Measurements from ENCODE around the gene MAP4K4.

MAP4K4 gene

DNA sequence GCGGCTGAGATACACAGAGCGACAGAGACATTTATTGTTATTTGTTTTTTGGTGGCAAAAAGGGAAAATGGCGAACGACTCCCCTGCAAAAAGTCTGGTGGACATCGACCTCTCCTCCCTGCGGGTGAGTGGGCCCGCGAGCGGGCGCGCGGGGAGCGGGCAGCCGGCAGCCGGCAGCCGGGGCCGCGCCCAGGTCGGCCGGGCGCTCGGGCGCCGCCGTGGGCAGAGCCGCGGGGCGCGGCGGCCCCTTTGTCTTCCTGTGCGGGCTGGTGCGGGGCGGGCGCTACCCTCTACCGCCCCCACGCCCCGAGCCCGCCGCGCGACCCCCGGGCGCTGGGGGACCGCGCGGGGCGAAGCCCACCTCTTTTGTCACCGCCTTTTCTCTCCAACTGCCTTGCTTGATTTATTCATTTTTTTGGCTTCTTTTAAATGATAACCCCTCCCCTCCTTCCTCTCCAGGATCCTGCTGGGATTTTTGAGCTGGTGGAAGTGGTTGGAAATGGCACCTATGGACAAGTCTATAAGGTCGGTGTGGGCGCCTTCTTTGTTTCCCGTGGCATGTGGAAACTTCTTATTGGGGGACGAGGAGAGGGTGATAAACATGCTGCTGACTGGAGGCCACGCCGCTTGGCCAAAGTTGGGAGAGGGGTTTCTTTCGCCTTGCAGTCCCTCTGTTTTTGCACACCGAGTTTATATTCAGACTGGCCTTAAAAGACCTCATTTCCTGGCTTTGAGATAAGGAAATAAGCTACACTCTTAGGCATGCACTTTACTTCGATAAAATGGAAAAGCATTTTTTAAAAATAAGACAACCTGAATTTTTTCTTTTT lies 722 bp downstream of the MAP4K4 start:
- H3K9me3 ChIP-seq (ENCODE audit: insufficient read depth, low read depth, low read length): no peaks in the 10 kb centered on the region
- H3K4me1 ChIP-seq (ENCODE audit: insufficient read depth, low read length, poor library complexity, severe bottlenecking): peaks cover 43% of the 10 kb centered on the region
- H3K36me3 ChIP-seq (ENCODE audit: insufficient read depth, low read length): no peaks in the 10 kb centered on the region
- no peak for TF ChIP-seq EZH2phosphoT487 (IDR thresholded peaks at IDR 0.05; ENCODE audit: borderline replicate concordance)
- TF ChIP-seq, protein P1, sequence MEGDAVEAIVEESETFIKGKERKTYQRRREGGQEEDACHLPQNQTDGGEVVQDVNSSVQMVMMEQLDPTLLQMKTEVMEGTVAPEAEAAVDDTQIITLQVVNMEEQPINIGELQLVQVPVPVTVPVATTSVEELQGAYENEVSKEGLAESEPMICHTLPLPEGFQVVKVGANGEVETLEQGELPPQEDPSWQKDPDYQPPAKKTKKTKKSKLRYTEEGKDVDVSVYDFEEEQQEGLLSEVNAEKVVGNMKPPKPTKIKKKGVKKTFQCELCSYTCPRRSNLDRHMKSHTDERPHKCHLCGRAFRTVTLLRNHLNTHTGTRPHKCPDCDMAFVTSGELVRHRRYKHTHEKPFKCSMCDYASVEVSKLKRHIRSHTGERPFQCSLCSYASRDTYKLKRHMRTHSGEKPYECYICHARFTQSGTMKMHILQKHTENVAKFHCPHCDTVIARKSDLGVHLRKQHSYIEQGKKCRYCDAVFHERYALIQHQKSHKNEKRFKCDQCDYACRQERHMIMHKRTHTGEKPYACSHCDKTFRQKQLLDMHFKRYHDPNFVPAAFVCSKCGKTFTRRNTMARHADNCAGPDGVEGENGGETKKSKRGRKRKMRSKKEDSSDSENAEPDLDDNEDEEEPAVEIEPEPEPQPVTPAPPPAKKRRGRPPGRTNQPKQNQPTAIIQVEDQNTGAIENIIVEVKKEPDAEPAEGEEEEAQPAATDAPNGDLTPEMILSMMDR (conservative IDR thresholded peaks at IDR 0.05; ENCODE audit: low read length): no peak
- peaks cover 41% of the 10 kb centered on the region for H4K20me1 ChIP-seq (ENCODE audit: insufficient read depth, low read length, poor library complexity, severe bottlenecking)
- peak overlapping the region; percentile 97 for H3K4me3 ChIP-seq (ENCODE audit: low read length, poor library complexity, severe bottlenecking)
- H3K4me2 ChIP-seq (ENCODE audit: low read depth, low read length, poor library complexity, severe bottlenecking): peak overlapping the region; percentile 98
- H3K9me2 ChIP-seq (replicated peaks; ENCODE audit: low read depth, low read length): no peaks in the 10 kb centered on the region
- H3F3A ChIP-seq (ENCODE audit: low read depth): no peaks in the 10 kb centered on the region
- H3K79me2 ChIP-seq (ENCODE audit: insufficient read depth, low read length): peaks cover 54% of the 10 kb centered on the region
- H2AFZ ChIP-seq (ENCODE audit: low read length): no peak overlapping the region
- no peaks in the 10 kb centered on the region for H3K27me3 ChIP-seq (ENCODE audit: insufficient read depth, low read length, poor library complexity, severe bottlenecking)
- H3K9ac ChIP-seq (ENCODE audit: low read depth, low read length, poor library complexity, severe bottlenecking): peak overlapping the region; percentile 97

DNA sequence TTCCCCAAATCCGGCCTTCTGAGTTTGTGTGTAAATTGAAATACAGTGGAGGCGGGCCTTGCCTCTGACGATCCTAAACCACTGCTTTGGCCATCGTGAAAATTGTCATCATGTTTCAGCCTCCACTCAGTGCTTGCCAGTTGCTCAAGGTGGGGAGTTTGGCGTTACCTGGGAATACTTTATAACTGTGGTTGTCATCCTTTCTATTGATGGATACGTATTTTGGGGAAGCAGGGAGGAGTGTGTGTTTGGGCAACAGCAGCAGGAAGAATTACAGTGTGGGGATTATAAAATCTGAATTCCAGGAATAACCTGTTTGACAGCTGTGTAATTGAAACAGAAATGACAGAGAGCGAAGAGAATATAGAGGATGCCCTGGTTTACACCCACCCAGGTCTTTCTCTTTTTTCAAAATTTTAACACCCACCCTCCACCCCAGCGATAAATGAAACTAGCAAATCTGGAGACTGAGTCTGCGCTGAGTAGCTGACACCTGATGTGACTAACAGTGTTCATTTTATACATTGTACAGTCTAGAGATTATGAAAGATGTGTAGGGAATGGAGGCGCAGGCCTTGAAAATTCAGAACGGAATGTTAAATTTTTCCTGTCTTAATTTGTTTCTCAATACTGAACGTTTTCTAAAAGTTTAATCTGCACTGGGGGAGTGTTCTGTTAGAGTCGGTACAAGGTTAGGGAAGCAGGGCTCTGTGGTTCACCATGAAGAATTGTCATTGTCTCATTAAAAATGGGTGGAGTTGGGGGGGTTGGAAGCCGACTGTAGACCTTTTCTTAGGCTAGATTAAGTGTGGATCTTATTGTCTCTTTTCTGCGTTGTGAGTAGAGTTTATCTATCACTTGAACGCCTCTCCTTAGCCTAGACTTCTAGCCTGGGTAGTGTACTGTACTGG lies 1.6 kb downstream of the MAP4K4 start:
- Histone ChIP-seq H3K79me2 (ENCODE audit: insufficient read depth, low read length) (peaks cover 62% of the 10 kb centered on the region), H3K9ac (ENCODE audit: low read depth, low read length, poor library complexity, severe bottlenecking) (peak overlapping the region; percentile 97), H3K4me1 (ENCODE audit: insufficient read depth, low read length, poor library complexity, severe bottlenecking) (peaks cover 49% of the 10 kb centered on the region), H3K9me3 (ENCODE audit: insufficient read depth, low read depth, low read length) (no peaks in the 10 kb centered on the region), H3K9me2 (replicated peaks; ENCODE audit: low read depth, low read length) (no peaks in the 10 kb centered on the region), H3K4me2 (ENCODE audit: low read depth, low read length, poor library complexity, severe bottlenecking) (peak overlapping the region; percentile 98), H3K27me3 (ENCODE audit: insufficient read depth, low read length, poor library complexity, severe bottlenecking) (no peaks in the 10 kb centered on the region), H3K36me3 (ENCODE audit: insufficient read depth, low read length) (no peaks in the 10 kb centered on the region), H4K20me1 (ENCODE audit: insufficient read depth, low read length, poor library complexity, severe bottlenecking) (peaks cover 46% of the 10 kb centered on the region), H3F3A (ENCODE audit: low read depth) (no peaks in the 10 kb centered on the region), H2AFZ (ENCODE audit: low read length) (no peak overlapping the region), H3K4me3 (ENCODE audit: low read length, poor library complexity, severe bottlenecking) (peak overlapping the region; percentile 97)
- TF ChIP-seq EZH2phosphoT487 (IDR thresholded peaks at IDR 0.05; ENCODE audit: borderline replicate concordance): no peak
- TF ChIP-seq, protein P1 (conservative IDR thresholded peaks at IDR 0.05; ENCODE audit: low read length): no peak

DNA sequence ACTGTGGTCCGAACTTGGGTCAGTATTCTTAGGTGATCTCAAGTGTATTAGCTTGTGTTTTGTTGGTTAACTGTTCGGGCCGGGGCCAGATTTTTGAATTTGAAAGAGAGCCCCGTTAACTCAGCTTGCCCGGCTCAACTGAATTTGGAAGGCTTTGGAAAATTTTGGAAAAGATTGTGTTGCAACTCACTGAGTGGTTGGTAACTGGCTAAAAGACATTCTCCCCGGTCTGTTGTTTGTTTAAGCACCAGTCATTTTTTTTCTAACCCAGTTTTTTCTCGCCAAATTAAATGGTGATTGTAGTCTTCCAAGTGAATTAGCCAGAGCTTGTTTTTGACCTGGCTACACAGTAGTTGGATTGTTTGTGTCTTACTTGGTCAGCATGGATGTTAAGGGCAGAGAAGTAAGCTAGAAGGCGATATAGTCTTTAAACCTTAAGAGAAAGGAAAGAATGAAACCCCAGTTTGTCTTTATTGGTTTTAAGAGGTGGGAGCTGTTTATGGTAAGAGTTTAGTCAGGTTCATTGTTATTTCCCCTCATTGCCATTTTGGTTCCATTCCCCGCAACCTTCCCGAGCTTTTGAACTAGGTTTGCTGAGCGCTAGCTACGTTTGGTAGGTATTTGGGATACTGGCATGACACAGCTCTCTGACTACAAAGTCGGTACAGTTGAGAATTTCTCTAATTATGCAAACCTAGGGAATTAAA lies 2.4 kb downstream of the MAP4K4 start:
- Histone ChIP-seq H3K27me3 (ENCODE audit: insufficient read depth, low read length, poor library complexity, severe bottlenecking) (no peaks in the 10 kb centered on the region), H3K4me2 (ENCODE audit: low read depth, low read length, poor library complexity, severe bottlenecking) (peak overlapping the region; percentile 98), H2AFZ (ENCODE audit: low read length) (no peak overlapping the region), H3K79me2 (ENCODE audit: insufficient read depth, low read length) (peaks cover 69% of the 10 kb centered on the region), H3K9me3 (ENCODE audit: insufficient read depth, low read depth, low read length) (no peaks in the 10 kb centered on the region), H3K9ac (ENCODE audit: low read depth, low read length, poor library complexity, severe bottlenecking) (peak overlapping the region; percentile 97), H3K4me1 (ENCODE audit: insufficient read depth, low read length, poor library complexity, severe bottlenecking) (peaks cover 54% of the 10 kb centered on the region), H3K4me3 (ENCODE audit: low read length, poor library complexity, severe bottlenecking) (peak overlapping the region; percentile 97), H4K20me1 (ENCODE audit: insufficient read depth, low read length, poor library complexity, severe bottlenecking) (peaks cover 50% of the 10 kb centered on the region), H3K9me2 (replicated peaks; ENCODE audit: low read depth, low read length) (no peaks in the 10 kb centered on the region), H3F3A (ENCODE audit: low read depth) (0 out of 2 replicates have a peak, but pooled peaks cover under 1% of the 10 kb centered on the region), H3K36me3 (ENCODE audit: insufficient read depth, low read length) (no peaks in the 10 kb centered on the region)
- TF ChIP-seq EZH2phosphoT487 (IDR thresholded peaks at IDR 0.05; ENCODE audit: borderline replicate concordance): no peak
- TF ChIP-seq, protein P1 (conservative IDR thresholded peaks at IDR 0.05; ENCODE audit: low read length): 0 out of 2 replicates have a peak, but pooled peaks have one; percentile 15
